ENCODE data around the gene DHRS13.
"Not testable (repeated sequence)": the region's sequence is repeated elsewhere in the genome, so short reads cannot be mapped to it uniquely, and the experiment has no call there.

The DHRS13 gene

GRCh38 chr17:28906706-28907438, 4.0 kb upstream of the DHRS13 start:
- Histone ChIP-seq H3K27ac (ENCODE audit: low read length) (no peak overlapping the region), H4K20me1 (ENCODE audit: insufficient read depth, low read length) (no peaks in the 10 kb centered on the region), H3K9me3 (replicated peaks; ENCODE audit: insufficient read depth, low read length) (no peaks in the 10 kb centered on the region), H3F3A (ENCODE audit: insufficient read depth, low read length) (peaks cover 23% of the 10 kb centered on the region), H3K4me3 (ENCODE audit: low read length) (no peak overlapping the region), H3K27me3 (replicated peaks; ENCODE audit: insufficient read depth, low read length) (no peaks in the 10 kb centered on the region), H3K4me2 (ENCODE audit: low read depth, low read length) (no peak overlapping the region), H3K4me1 (ENCODE audit: low read length) (peaks cover 15% of the 10 kb centered on the region), H3K9ac (ENCODE audit: low read length) (no peak overlapping the region), H2AFZ (ENCODE audit: low read length) (no peak overlapping the region), H3K9me2 (replicated peaks; ENCODE audit: insufficient read depth, low read length) (no peaks in the 10 kb centered on the region), H3K36me3 (replicated peaks; ENCODE audit: insufficient read depth, low read length) (0 out of 2 replicates have a peak, but pooled peaks cover 11% of the 10 kb centered on the region), H3K79me2 (ENCODE audit: low read length) (peaks cover 14% of the 10 kb centered on the region)
- no peak for DNase-seq
- TF ChIP-seq CTCF (IDR thresholded peaks at IDR 0.05; ENCODE audit: low read length) (no peak), EZH2phosphoT487 (IDR thresholded peaks at IDR 0.05; ENCODE audit: low read length) (no peak), EZH2 (optimal IDR thresholded peaks at IDR 0.05; ENCODE audit: low read depth, low read length) (no peak)

- no peak overlapping the region for H3K4me2 ChIP-seq (ENCODE audit: low read depth, low read length)
- no peak overlapping the region for H2AFZ ChIP-seq (ENCODE audit: low read length)
- no peak overlapping the region for H3K9ac ChIP-seq (ENCODE audit: low read length)
- H3K27ac ChIP-seq (ENCODE audit: low read length), result no peak overlapping the region
- H3K9me2 ChIP-seq (replicated peaks; ENCODE audit: insufficient read depth, low read length), result no peaks in the 10 kb centered on the region
- no peaks in the 10 kb centered on the region for H3K27me3 ChIP-seq (replicated peaks; ENCODE audit: insufficient read depth, low read length)
- no peak overlapping the region for H3K4me3 ChIP-seq (ENCODE audit: low read length)
- peaks cover 19% of the 10 kb centered on the region for H3F3A ChIP-seq (ENCODE audit: insufficient read depth, low read length)
- H4K20me1 ChIP-seq (ENCODE audit: insufficient read depth, low read length), result no peaks in the 10 kb centered on the region
- DNase-seq, result no peak
- H3K36me3 ChIP-seq (replicated peaks; ENCODE audit: insufficient read depth, low read length), result 0 out of 2 replicates have a peak, but pooled peaks cover 11% of the 10 kb centered on the region
- H3K9me3 ChIP-seq (replicated peaks; ENCODE audit: insufficient read depth, low read length), result no peaks in the 10 kb centered on the region
- TF ChIP-seq EZH2 (optimal IDR thresholded peaks at IDR 0.05; ENCODE audit: low read depth, low read length), result no peak
- H3K4me1 ChIP-seq (ENCODE audit: low read length), result peaks cover 13% of the 10 kb centered on the region
- peaks cover 18% of the 10 kb centered on the region for H3K79me2 ChIP-seq (ENCODE audit: low read length)
Observed at GRCh38 chr17:28906276-28906675, 3.4 kb upstream of the DHRS13 start.

- Histone ChIP-seq H4K20me1 (ENCODE audit: insufficient read depth, low read length) (no peaks in the 10 kb centered on the region), H3K4me2 (ENCODE audit: low read depth, low read length) (no peak overlapping the region), H2AFZ (ENCODE audit: low read length) (no peak overlapping the region), H3K4me1 (ENCODE audit: low read length) (peaks cover 18% of the 10 kb centered on the region), H3K4me3 (ENCODE audit: low read length) (no peak overlapping the region), H3K9me2 (replicated peaks; ENCODE audit: insufficient read depth, low read length) (no peaks in the 10 kb centered on the region), H3K27me3 (replicated peaks; ENCODE audit: insufficient read depth, low read length) (no peaks in the 10 kb centered on the region), H3K36me3 (replicated peaks; ENCODE audit: insufficient read depth, low read length) (0 out of 2 replicates have a peak, but pooled peaks cover 5% of the 10 kb centered on the region), H3K27ac (ENCODE audit: low read length) (no peak overlapping the region), H3K9ac (ENCODE audit: low read length) (no peak overlapping the region), H3F3A (ENCODE audit: insufficient read depth, low read length) (peaks cover 17% of the 10 kb centered on the region), H3K79me2 (ENCODE audit: low read length) (peaks cover 23% of the 10 kb centered on the region), H3K9me3 (replicated peaks; ENCODE audit: insufficient read depth, low read length) (no peaks in the 10 kb centered on the region)
- DNase-seq, result no peak
- TF ChIP-seq EZH2phosphoT487 (IDR thresholded peaks at IDR 0.05; ENCODE audit: low read length) (no peak), CTCF (IDR thresholded peaks at IDR 0.05; ENCODE audit: low read length) (no peak), EZH2 (optimal IDR thresholded peaks at IDR 0.05; ENCODE audit: low read depth, low read length) (no peak)
Observed at GRCh38 chr17:28904800-28905199, 1.9 kb upstream of the DHRS13 start.

GRCh38 chr17:28903546-28903841, 615 bp upstream of the DHRS13 start:
- not testable (repeated sequence) for H3K36me3 ChIP-seq (replicated peaks; ENCODE audit: insufficient read depth, low read length); H4K20me1 ChIP-seq (ENCODE audit: insufficient read depth, low read length); H3K9me2 ChIP-seq (replicated peaks; ENCODE audit: insufficient read depth, low read length); H3K9me3 ChIP-seq (replicated peaks; ENCODE audit: insufficient read depth, low read length); DNase-seq; H3K27ac ChIP-seq (ENCODE audit: low read length); H3K4me3 ChIP-seq (ENCODE audit: low read length); H3K27me3 ChIP-seq (replicated peaks; ENCODE audit: insufficient read depth, low read length)
- H3K9ac ChIP-seq (ENCODE audit: low read length), result peak overlapping the region; percentile 7; the same call in 1 of the 2 replicates
- H3K79me2 ChIP-seq (ENCODE audit: low read length), result peaks cover 26% of the 10 kb centered on the region
- peak overlapping the region; percentile 47 for H3K4me2 ChIP-seq (ENCODE audit: low read depth, low read length)
- peak overlapping the region; percentile 44 for H2AFZ ChIP-seq (ENCODE audit: low read length)
- H3K4me1 ChIP-seq (ENCODE audit: low read length), result peaks cover 20% of the 10 kb centered on the region
- H3F3A ChIP-seq (ENCODE audit: insufficient read depth, low read length), result peaks cover 20% of the 10 kb centered on the region

Data from MM.1S (cell line).